Stomach smooth muscle (tissue), 2 donors: ENCODE results near the gene DVL1.
A peak's percentile ranks its signal among the peaks of the same experiment; 100 is the strongest.

Experiments
- H3K27ac ChIP-seq: one replicate; pipeline ENCODE4 v1.7.0; 2013; ENCODE audit warnings: mild to moderate bottlenecking, low read length, inconsistent platforms
- H3K27me3 ChIP-seq, 2 donors: one replicate each; pipeline ENCODE4 v1.7.0; 2013; ENCODE audit warnings: low read length in 2 of 2; ENCODE audit not compliant: insufficient read depth in 2 of 2, control insufficient read depth in 1 of 2
- H3K36me3 ChIP-seq, 2 donors: one replicate each; pipeline ENCODE4 v1.7.0; 2013; ENCODE audit warnings: low read length in 2 of 2; ENCODE audit not compliant: control insufficient read depth in 2 of 2, insufficient read depth in 2 of 2
- H3K4me1 ChIP-seq: one replicate; pipeline ENCODE4 v1.7.0; 2013; ENCODE audit warnings: low read length; ENCODE audit not compliant: control insufficient read depth, insufficient read depth
- H3K4me3 ChIP-seq, 2 donors: one replicate each; pipeline ENCODE4 v1.7.0; 2013; ENCODE audit warnings: low read length in 2 of 2
- H3K9ac ChIP-seq, 2 donors: one replicate each; pipeline ENCODE4 v1.7.0; 2013; ENCODE audit warnings: low read length in 2 of 2, mild to moderate bottlenecking in 1 of 2
- H3K9me3 ChIP-seq, 2 donors: one replicate each; pipeline ENCODE4 v1.7.0; 2013; ENCODE audit warnings: low read length in 2 of 2; ENCODE audit not compliant: control insufficient read depth in 2 of 2
- donor health status: healthy.
- donor health status: Pancreatic carcinoma.

Gene DVL1

GRCh38 chr1:1315435-1315954, 33.7 kb downstream of the DVL1 start:
- H3K9ac ChIP-seq: no peak overlapping the region

GRCh38 chr1:1314678-1315335, 34.4 kb downstream of the DVL1 start:
- H3K4me1 ChIP-seq: peaks cover 27% of the 10 kb centered on the region
- H3K36me3 ChIP-seq: peaks cover 28 to 36% of the 10 kb centered on the region in 2 donors
- H3K27me3 ChIP-seq: no peaks in the 10 kb centered on the region
- H3K27ac ChIP-seq: peak overlapping the region; percentile 11
- no peaks in the 10 kb centered on the region for H3K9me3 ChIP-seq
- no peak overlapping the region for H3K9ac ChIP-seq
- no peak overlapping the region for H3K4me3 ChIP-seq

More at GRCh38 chr1:1315435-1315954, 33.7 kb downstream of the DVL1 start:
- Histone ChIP-seq H3K36me3 (peaks cover 31 to 37% of the 10 kb centered on the region in 2 donors), H3K9me3 (no peaks in the 10 kb centered on the region), H3K4me1 (peaks cover 29% of the 10 kb centered on the region), H3K4me3 (no peak overlapping the region), H3K27ac (peak overlapping the region; percentile 11), H3K27me3 (no peaks in the 10 kb centered on the region)

DNA sequence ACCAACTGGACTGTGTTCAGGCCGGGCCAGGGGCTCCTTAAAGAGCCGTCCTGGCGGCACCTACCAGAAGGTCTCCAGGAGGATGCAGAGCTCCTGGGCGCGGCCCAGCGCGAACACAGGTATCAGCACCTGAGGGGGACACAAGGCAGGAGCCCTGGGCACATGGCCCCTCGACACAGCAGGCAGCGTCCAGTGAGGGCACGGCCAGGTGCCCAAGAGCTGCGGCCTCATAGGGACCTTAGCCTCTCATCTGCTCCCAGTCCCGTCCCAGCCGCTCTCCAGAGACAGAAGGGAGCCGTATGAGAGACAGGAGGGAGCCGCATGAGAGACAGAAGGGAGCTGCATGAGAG, 35.0 kb downstream of the DVL1 start:
- Histone ChIP-seq H3K4me3 (no peak overlapping the region), H3K9ac (no peak overlapping the region), H3K36me3 (peaks cover 28 to 31% of the 10 kb centered on the region in 2 donors), H3K9me3 (no peaks in the 10 kb centered on the region), H3K27ac (no peak overlapping the region), H3K27me3 (no peaks in the 10 kb centered on the region), H3K4me1 (peaks cover 31% of the 10 kb centered on the region)

DNA sequence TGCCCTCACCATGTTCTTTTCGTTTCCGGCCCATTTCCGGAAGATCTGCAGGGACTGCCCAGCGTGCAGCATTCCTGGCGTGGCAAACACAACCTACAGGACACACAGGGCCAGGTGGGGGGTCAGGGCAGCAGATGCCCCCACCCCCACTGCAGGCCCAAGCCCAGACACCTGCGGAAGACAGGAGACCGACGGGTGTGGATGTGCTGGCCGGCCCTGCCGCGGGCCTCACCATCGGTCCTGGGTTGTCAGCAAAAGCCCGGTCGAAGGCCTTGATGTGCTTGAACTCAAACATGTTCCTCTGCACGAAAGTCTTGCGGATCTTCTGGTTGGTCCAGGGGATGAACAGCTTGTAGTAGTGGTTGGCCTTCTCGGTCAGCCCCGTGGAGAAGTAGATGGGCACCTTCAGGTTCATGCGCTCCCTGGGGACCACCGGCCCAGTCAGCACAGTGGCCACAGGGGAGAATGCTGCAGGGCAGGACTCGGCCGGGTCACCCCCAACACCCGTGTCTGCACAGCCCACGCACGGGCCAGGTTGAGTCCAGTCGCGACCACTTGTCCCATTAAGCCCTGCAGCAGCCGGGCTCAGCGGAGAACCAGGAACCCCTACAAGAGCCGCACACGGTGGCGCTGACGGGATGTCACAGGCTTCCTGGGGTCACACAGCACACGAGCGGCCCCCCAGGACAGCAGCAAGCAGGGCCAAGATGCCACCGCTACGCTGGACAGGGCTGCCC, 35.5 kb downstream of the DVL1 start:
- no peak overlapping the region for H3K9ac ChIP-seq
- H3K36me3 ChIP-seq: peaks cover 28 to 29% of the 10 kb centered on the region in 2 donors
- no peaks in the 10 kb centered on the region for H3K9me3 ChIP-seq
- H3K4me1 ChIP-seq: peaks cover 31% of the 10 kb centered on the region
- H3K27me3 ChIP-seq: no peaks in the 10 kb centered on the region
- H3K4me3 ChIP-seq: no peak overlapping the region
- no peak overlapping the region for H3K27ac ChIP-seq

DNA sequence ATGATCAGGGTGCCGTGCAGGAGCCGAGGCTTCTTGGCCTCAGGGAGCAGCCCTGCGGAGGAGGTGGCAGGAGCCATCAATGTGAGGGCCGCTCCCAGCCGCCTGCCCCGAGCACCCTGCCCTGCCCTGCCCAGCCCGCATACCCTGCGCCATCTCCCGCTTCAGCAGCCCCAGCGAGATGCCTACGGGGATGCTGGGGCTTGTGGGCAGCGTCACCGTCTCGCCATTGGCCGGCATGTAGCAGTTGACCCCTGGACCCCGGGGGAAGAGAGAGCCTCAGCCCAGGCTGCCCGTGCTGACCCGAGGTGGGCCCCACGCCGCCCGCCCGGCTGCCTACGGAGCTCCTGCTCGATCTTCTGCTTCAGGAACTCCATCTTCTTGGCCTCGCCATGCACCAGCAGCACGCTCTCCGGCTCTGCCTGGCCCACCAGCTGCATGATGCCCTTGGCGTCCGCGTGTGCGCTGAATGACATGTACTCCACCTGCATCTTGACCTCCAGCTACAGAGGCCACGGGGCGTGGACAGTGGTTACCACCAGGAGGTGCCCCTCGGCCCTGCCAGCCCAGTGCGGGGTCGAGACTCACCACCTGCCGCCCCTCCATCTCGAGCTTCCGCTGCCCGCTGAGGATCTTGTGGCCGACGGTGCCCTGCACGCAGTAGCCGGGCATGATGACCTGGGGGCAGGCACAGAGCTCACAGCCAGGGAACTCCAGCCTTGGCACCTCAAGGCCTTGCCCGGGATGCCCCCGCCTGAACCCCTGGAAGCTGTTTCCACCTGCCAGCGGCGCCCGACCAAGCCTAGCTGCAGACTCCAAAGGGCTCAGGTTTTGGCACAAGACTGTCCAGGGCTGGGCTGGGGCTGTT, 36.5 kb downstream of the DVL1 start:
- H3K27ac ChIP-seq: no peak overlapping the region
- H3K9ac ChIP-seq: no peak overlapping the region
- H3K4me3 ChIP-seq: no peak overlapping the region
- H3K4me1 ChIP-seq: peaks cover 22% of the 10 kb centered on the region
- H3K9me3 ChIP-seq: no peaks in the 10 kb centered on the region
- H3K36me3 ChIP-seq: peaks cover 28 to 29% of the 10 kb centered on the region in 2 donors
- no peaks in the 10 kb centered on the region for H3K27me3 ChIP-seq

GRCh38 chr1:1311107-1312104, 37.8 kb downstream of the DVL1 start:
- Histone ChIP-seq H3K9ac (no peak overlapping the region), H3K27me3 (no peaks in the 10 kb centered on the region), H3K27ac (no peak overlapping the region), H3K4me3 (no peak overlapping the region), H3K4me1 (peaks cover 29% of the 10 kb centered on the region), H3K36me3 (peaks cover 28 to 29% of the 10 kb centered on the region in 2 donors), H3K9me3 (no peaks in the 10 kb centered on the region)

DNA sequence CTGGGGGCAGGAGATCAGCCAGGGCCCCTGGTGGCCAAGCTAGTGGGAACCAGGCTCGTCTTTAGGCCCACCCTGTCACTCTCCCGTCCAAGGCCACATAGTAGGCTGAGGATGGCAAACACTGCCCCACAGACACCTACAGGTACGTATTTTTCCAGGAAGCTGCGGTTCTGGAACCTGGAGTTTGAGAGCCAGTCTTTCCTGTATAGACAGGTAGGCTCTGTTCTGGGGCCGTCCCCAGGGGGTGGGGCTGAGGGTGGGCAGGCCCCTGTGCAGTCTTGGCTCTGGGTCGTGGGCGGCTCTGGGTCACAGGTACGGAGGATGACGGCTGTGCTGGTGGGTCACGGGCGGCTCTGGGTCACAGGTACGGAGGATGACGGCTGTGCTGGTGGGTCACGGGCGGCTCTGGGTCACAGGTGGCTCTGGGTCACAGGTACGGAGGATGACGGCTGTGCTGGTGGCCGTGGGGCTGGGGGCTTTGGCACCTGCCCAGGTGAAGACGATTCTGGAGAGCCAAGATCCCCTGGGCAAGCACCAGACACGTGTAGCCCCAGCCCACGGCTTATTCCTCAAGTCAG, 38.7 kb downstream of the DVL1 start:
- Histone ChIP-seq H3K27me3 (no peaks in the 10 kb centered on the region), H3K4me1 (peaks cover 33% of the 10 kb centered on the region), H3K27ac (peak overlapping the region; percentile 77), H3K9ac (no peak overlapping the region), H3K9me3 (no peaks in the 10 kb centered on the region), H3K36me3 (peaks cover 28 to 29% of the 10 kb centered on the region in 2 donors), H3K4me3 (no peak overlapping the region)

DNA sequence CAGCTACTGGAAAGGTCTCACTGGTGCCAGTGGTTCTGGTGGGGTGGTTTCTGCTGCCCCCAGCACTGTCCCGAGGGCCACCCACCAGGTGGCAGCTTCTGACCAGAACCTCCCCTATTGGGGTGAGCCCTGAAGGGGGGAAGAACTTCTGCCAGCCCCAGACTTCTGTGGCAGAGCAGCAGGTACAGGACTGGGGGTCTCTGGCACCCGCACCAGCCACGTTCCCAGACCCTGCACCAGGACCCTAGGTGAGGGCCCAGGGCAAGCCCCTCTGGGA, 39.2 kb downstream of the DVL1 start:
- Histone ChIP-seq H3K36me3 (peaks cover 26 to 27% of the 10 kb centered on the region in 2 donors), H3K4me1 (peaks cover 38% of the 10 kb centered on the region), H3K9ac (no peak overlapping the region), H3K9me3 (no peaks in the 10 kb centered on the region), H3K27me3 (no peaks in the 10 kb centered on the region), H3K4me3 (no peak overlapping the region), H3K27ac (peak overlapping the region; percentile 77)

DNA sequence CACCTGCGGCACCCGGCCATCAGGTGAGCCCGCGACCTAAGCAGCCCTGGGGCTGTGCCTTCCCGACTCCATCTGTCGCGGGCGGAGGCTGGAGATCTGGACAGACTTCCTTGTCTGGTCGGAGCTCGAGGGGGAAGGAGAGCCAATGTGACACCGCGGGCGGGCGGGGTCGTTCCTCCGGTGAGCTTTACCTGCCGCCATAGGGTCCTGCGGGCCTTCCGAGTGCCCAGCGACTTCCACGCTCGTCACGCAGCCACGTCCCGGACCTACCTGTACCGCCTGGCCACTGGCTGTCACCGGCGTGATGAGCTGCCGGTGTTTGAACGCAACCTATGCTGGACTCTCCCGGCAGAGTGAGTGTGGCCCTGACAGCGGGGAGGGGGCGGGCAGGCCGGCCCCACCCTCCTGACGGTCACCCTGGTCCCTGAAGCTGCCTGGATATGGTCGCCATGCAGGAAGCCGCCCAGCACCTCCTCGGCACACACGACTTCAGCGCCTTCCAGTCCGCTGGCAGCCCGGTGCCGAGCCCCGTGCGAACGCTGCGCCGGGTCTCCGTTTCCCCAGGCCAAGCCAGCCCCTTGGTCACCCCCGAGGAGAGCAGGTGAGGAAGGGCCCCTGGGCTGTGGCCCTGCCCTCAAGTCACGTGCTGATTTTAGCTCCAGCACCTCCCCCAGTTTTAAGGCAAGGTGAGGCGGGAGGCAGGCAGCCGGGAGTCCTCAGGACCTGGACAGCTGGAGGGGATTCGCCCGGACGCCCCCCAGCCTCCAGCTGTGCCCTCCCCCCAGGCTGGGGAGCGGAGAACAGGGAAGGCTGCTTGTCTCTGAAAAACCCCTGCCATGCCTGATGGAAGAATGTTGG, 39.7 kb downstream of the DVL1 start:
- peak overlapping the region; percentile 77 for H3K27ac ChIP-seq
- H3K36me3 ChIP-seq: peaks cover 21 to 24% of the 10 kb centered on the region in 2 donors
- H3K9ac ChIP-seq: peak overlapping the region; percentile 36 to 73
- peaks cover 44% of the 10 kb centered on the region for H3K4me1 ChIP-seq
- peak overlapping the region; percentile 55 to 77 for H3K4me3 ChIP-seq
- H3K9me3 ChIP-seq: no peaks in the 10 kb centered on the region
- H3K27me3 ChIP-seq: no peaks in the 10 kb centered on the region
